BLaER1 treated with 17β-estradiol and CSF1 and Interleukin-3, amounts not matched to agents 10 nM and 100 nM (cell line): Measurements from ENCODE around the gene GDF10.

ENCODE experiments used
- H3K27ac ChIP-seq, 11 experiments: shearing (Covaris generic); formaldehyde crosslinking; 2 replicates each; pipeline ENCODE4 v1.8.1; 2022
- H3K27me3 ChIP-seq, 11 experiments: shearing (Covaris generic); formaldehyde crosslinking; 2 replicates each; pipeline ENCODE4 v1.8.1; 2022
- H3K36me3 ChIP-seq, 11 experiments: shearing (Covaris generic); formaldehyde crosslinking; 2 replicates each; pipeline ENCODE4 v1.8.1; 2022
- H3K4me1 ChIP-seq, 10 experiments: shearing (Covaris generic); formaldehyde crosslinking; 2 replicates each; pipeline ENCODE4 v1.8.1; 2022
- H3K4me2 ChIP-seq, 11 experiments: shearing (Covaris generic); formaldehyde crosslinking; 2 replicates each; pipeline ENCODE4 v1.8.1; 2022
- H3K4me3 ChIP-seq, 10 experiments: shearing (Covaris generic); formaldehyde crosslinking; 2 replicates each; pipeline ENCODE4 v1.8.1; 2022
- H3K9ac ChIP-seq, 11 experiments: shearing (Covaris generic); formaldehyde crosslinking; 2 replicates each; pipeline ENCODE4 v1.8.1; 2022
- H3K9me3 ChIP-seq, 11 experiments: shearing (Covaris generic); formaldehyde crosslinking; replicated peaks in 1 of 11; 2 replicates each; pipeline ENCODE4 v1.8.1; 2022
- H4K20me1 ChIP-seq, 11 experiments: shearing (Covaris generic); formaldehyde crosslinking; 2 replicates each; pipeline ENCODE4 v1.8.1; 2022
- Cebpa-rat ChIP-seq, 11 experiments: shearing (Covaris generic); IDR thresholded peaks; 2 replicates each; pipeline ENCODE4 v1.8.1; 2022

Gene GDF10

GRCh38 chr10:47320812-47321211, 20.8 kb downstream of the GDF10 start:
- no peaks in the 10 kb centered on the region for H3K27me3 ChIP-seq
- no peak for TF ChIP-seq Cebpa-rat (IDR thresholded peaks at IDR 0.05)

GRCh38 chr10:47321521-47322195, 21.7 kb downstream of the GDF10 start:
- H3K9ac ChIP-seq = no peak overlapping the region
- no peak for TF ChIP-seq Cebpa-rat (IDR thresholded peaks at IDR 0.05)

More at GRCh38 chr10:47320812-47321211, 20.8 kb downstream of the GDF10 start:
- H3K4me1 ChIP-seq = no peaks in the 10 kb centered on the region
- H3K36me3 ChIP-seq = no peaks in the 10 kb centered on the region
- no peak overlapping the region for H3K27ac ChIP-seq
- no peak overlapping the region for H3K4me2 ChIP-seq
- peaks cover 0 to 4% (median 0%) of the 10 kb centered on the region in 11 experiments; a peak in 1 of 22 replicates for H4K20me1 ChIP-seq
- no peak overlapping the region for H3K4me3 ChIP-seq
- no peaks in the 10 kb centered on the region for H3K9me3 ChIP-seq
- H3K9ac ChIP-seq = no peak overlapping the region

GRCh38 chr10:47322300-47323061, 22.5 kb downstream of the GDF10 start, which contains the start of gene GDF2:
Gene GDF2 (plus strand): TSS chr10:47322454. CDS start chr10:47322669, 215 bp downstream.
- Histone ChIP-seq H3K27me3 (no peaks in the 10 kb centered on the region), H3K4me1 (no peaks in the 10 kb centered on the region), H3K4me2 (no peak within 1 kb of the TSS)

More at GRCh38 chr10:47321521-47322195, 21.7 kb downstream of the GDF10 start:
- Histone ChIP-seq H3K4me3 (no peak overlapping the region), H3K36me3 (no peaks in the 10 kb centered on the region), H3K4me1 (no peaks in the 10 kb centered on the region), H3K27me3 (no peaks in the 10 kb centered on the region), H4K20me1 (peaks cover 0 to 4% (median 0%) of the 10 kb centered on the region in 11 experiments; a peak in 1 of 22 replicates), H3K4me2 (no peak overlapping the region), H3K27ac (no peak overlapping the region), H3K9me3 (no peaks in the 10 kb centered on the region)

GRCh38 chr10:47323087-47323486, 23.1 kb downstream of the GDF10 start:
- Histone ChIP-seq H3K4me1 (no peaks in the 10 kb centered on the region), H3K4me2 (no peak overlapping the region), H3K36me3 (no peaks in the 10 kb centered on the region), H3K27ac (no peak overlapping the region), H3K9ac (no peak overlapping the region), H4K20me1 (peaks cover 0 to 4% (median 0%) of the 10 kb centered on the region in 11 experiments; a peak in 1 of 22 replicates), H3K9me3 (no peaks in the 10 kb centered on the region), H3K4me3 (no peak overlapping the region), H3K27me3 (no peaks in the 10 kb centered on the region)
- TF ChIP-seq Cebpa-rat (IDR thresholded peaks at IDR 0.05) = no peak

More at GRCh38 chr10:47322300-47323061, 22.5 kb downstream of the GDF10 start, which contains the start of gene GDF2:
- H3K36me3 ChIP-seq = no peaks in the 10 kb centered on the region
- H3K27ac ChIP-seq = no peak within 1 kb of the TSS
- no peak for TF ChIP-seq Cebpa-rat (IDR thresholded peaks at IDR 0.05)
- H4K20me1 ChIP-seq = peaks cover 0 to 4% (median 0%) of the 10 kb centered on the region in 11 experiments; a peak in 1 of 22 replicates
- H3K9ac ChIP-seq = no peak within 1 kb of the TSS
- H3K4me3 ChIP-seq = no peak within 1 kb of the TSS
- H3K9me3 ChIP-seq = no peaks in the 10 kb centered on the region

GRCh38 chr10:47323636-47324296, 23.8 kb downstream of the GDF10 start:
- no peak for TF ChIP-seq Cebpa-rat (IDR thresholded peaks at IDR 0.05)
- H3K27ac ChIP-seq = no peak overlapping the region
- no peak overlapping the region for H3K9ac ChIP-seq
- H3K4me3 ChIP-seq = no peak overlapping the region
- H3K36me3 ChIP-seq = no peaks in the 10 kb centered on the region
- H3K27me3 ChIP-seq = no peaks in the 10 kb centered on the region
- H3K4me2 ChIP-seq = no peak overlapping the region
- H3K4me1 ChIP-seq = no peaks in the 10 kb centered on the region
- H3K9me3 ChIP-seq = no peaks in the 10 kb centered on the region
- peaks cover 0 to 4% (median 0%) of the 10 kb centered on the region in 11 experiments; a peak in 1 of 22 replicates for H4K20me1 ChIP-seq

GRCh38 chr10:47325303-47326291, 25.6 kb downstream of the GDF10 start:
- Histone ChIP-seq H3K4me1 (no peaks in the 10 kb centered on the region), H3K36me3 (no peaks in the 10 kb centered on the region), H4K20me1 (peaks cover 0 to 4% (median 0%) of the 10 kb centered on the region in 11 experiments; a peak in 1 of 22 replicates), H3K9ac (no peak overlapping the region), H3K27ac (no peak overlapping the region), H3K4me2 (no peak overlapping the region), H3K4me3 (no peak overlapping the region), H3K9me3 (no peaks in the 10 kb centered on the region), H3K27me3 (no peaks in the 10 kb centered on the region)
- TF ChIP-seq Cebpa-rat (IDR thresholded peaks at IDR 0.05) = no peak

- no peak for TF ChIP-seq Cebpa-rat (IDR thresholded peaks at IDR 0.05)
- no peak overlapping the region for H3K4me2 ChIP-seq
- no peaks in the 10 kb centered on the region for H3K9me3 ChIP-seq
- H3K27ac ChIP-seq = no peak overlapping the region
- no peaks in the 10 kb centered on the region for H3K4me1 ChIP-seq
- H3K36me3 ChIP-seq = no peaks in the 10 kb centered on the region
- H3K9ac ChIP-seq = no peak overlapping the region
- H3K4me3 ChIP-seq = no peak overlapping the region
- peaks cover 0 to 4% (median 0%) of the 10 kb centered on the region in 11 experiments; a peak in 1 of 22 replicates for H4K20me1 ChIP-seq
- no peaks in the 10 kb centered on the region for H3K27me3 ChIP-seq
Measured at GRCh38 chr10:47326306-47326926, 26.4 kb downstream of the GDF10 start.

GRCh38 chr10:47326927-47327330, 26.9 kb downstream of the GDF10 start:
- Histone ChIP-seq H3K36me3 (no peaks in the 10 kb centered on the region), H3K9me3 (no peaks in the 10 kb centered on the region), H3K9ac (no peak overlapping the region), H3K4me2 (no peak overlapping the region), H3K27me3 (no peaks in the 10 kb centered on the region), H3K4me3 (no peak overlapping the region), H3K4me1 (no peaks in the 10 kb centered on the region), H3K27ac (no peak overlapping the region), H4K20me1 (peaks cover 0 to 4% (median 0%) of the 10 kb centered on the region in 11 experiments; a peak in 1 of 22 replicates)
- no peak for TF ChIP-seq Cebpa-rat (IDR thresholded peaks at IDR 0.05)
